ENCODE data around the gene AK9. TPM values are rescaled to one million over a fixed set of nuclear protein-coding genes. Genes with fewer than 3 reads are reported as not detected.

The AK9 gene
- total RNA-seq, 1 donor from 2014 or later = 0.75 TPM

DNA sequence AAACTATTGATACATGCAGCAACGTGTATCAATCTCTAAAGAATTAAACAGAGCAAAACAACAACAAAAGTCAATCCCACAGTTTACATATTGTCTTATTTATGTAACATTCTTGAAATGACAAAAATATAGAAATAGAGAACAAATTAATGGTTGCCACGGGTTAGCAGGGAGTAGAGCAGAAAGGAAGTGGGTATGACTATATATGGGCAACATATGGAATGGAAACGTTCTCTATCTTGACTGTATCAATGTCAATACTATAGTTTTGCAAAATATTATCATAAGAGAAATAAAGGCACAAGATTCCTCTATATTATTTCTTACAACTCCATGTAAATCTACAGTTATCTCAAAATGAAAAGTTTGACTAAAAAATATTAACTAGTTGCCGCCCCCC, 12.8 kb downstream of the AK9 start:
- Histone ChIP-seq H3K27me3 (no peaks in the 10 kb centered on the region), H3K9me3 (no peaks in the 10 kb centered on the region)
- TF ChIP-seq, protein P1, sequence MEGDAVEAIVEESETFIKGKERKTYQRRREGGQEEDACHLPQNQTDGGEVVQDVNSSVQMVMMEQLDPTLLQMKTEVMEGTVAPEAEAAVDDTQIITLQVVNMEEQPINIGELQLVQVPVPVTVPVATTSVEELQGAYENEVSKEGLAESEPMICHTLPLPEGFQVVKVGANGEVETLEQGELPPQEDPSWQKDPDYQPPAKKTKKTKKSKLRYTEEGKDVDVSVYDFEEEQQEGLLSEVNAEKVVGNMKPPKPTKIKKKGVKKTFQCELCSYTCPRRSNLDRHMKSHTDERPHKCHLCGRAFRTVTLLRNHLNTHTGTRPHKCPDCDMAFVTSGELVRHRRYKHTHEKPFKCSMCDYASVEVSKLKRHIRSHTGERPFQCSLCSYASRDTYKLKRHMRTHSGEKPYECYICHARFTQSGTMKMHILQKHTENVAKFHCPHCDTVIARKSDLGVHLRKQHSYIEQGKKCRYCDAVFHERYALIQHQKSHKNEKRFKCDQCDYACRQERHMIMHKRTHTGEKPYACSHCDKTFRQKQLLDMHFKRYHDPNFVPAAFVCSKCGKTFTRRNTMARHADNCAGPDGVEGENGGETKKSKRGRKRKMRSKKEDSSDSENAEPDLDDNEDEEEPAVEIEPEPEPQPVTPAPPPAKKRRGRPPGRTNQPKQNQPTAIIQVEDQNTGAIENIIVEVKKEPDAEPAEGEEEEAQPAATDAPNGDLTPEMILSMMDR (IDR thresholded peaks at IDR 0.05) = no peak

DNA sequence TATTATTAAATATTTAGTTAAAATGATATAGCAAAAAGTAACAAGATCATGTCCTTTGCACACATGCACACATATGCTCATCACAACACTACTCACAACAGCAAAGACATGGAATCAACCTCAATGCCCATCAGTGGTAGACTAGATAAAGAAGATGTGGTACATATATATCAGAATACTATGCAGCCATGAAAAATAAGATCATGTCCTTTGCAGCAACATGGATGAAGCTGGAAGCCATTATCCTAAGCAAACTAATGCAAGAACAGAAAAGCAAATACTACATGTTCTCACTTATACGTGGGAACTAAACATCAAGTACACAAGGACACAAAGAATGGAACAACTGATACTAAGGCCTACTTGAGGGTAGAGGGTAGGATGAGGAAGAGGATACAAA, 14.3 kb downstream of the AK9 start:
- H3K27me3 ChIP-seq = no peaks in the 10 kb centered on the region
- DNase-seq (ENCODE audit: low spot score in 2 of 2) = no peak
- no peak overlapping the region for H3K27ac ChIP-seq
- TF ChIP-seq, protein P1 (IDR thresholded peaks at IDR 0.05) = no peak
- H3K36me3 ChIP-seq = no peaks in the 10 kb centered on the region
- no peaks in the 10 kb centered on the region for H3K4me1 ChIP-seq
- intact Hi-C loops (cut with DNase I) = no loop called here
- H3K9me3 ChIP-seq = no peaks in the 10 kb centered on the region
- no peak overlapping the region for H3K4me3 ChIP-seq

More for the DNA sequence above, 12.8 kb downstream of the AK9 start:
- Histone ChIP-seq H3K4me3 (no peak overlapping the region), H3K36me3 (no peaks in the 10 kb centered on the region), H3K4me1 (no peaks in the 10 kb centered on the region), H3K27ac (no peak overlapping the region)
- DNase-seq (ENCODE audit: low spot score in 2 of 2) = no peak
- intact Hi-C loops (cut with DNase I) = no loop called here

DNA sequence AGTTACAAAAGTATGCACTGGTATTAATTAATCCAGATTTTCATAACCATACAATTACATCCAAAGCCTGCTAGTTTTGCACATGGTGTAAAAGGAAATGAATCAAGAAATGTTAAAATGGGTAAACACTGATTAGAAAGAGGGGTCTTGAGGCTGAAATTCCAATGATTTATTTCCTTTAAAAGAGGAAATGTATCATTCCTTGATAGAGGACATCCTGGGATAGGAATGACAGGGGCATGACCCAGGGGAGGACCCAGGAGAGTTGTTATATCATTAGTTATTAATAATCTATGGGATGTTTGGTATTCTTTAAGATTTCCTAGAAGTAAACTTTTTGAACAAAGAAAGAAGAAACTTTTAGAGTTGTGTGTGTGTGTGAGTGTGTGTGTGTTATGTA, 18.2 kb downstream of the AK9 start:
- intact Hi-C loops (cut with DNase I) = no loop called here
- Histone ChIP-seq H3K36me3 (no peaks in the 10 kb centered on the region), H3K27ac (no peak overlapping the region), H3K9me3 (no peaks in the 10 kb centered on the region), H3K4me1 (no peaks in the 10 kb centered on the region), H3K4me3 (no peak overlapping the region), H3K27me3 (no peaks in the 10 kb centered on the region)
- TF ChIP-seq, protein P1 (IDR thresholded peaks at IDR 0.05) = no peak
- no peak for DNase-seq (ENCODE audit: low spot score in 2 of 2)

GRCh38 chr6:109672175-109672574, 18.8 kb downstream of the AK9 start:
- TF ChIP-seq, protein P1 (IDR thresholded peaks at IDR 0.05) = no peak
- DNase-seq (ENCODE audit: low spot score in 2 of 2) = no peak
- no peaks in the 10 kb centered on the region for H3K9me3 ChIP-seq
- no peaks in the 10 kb centered on the region for H3K36me3 ChIP-seq
- no peak overlapping the region for H3K27ac ChIP-seq
- no peaks in the 10 kb centered on the region for H3K4me1 ChIP-seq
- intact Hi-C loops (cut with DNase I) = no loop called here
- no peak overlapping the region for H3K4me3 ChIP-seq
- no peaks in the 10 kb centered on the region for H3K27me3 ChIP-seq

- Histone ChIP-seq H3K27me3 (no peaks in the 10 kb centered on the region), H3K4me1 (no peaks in the 10 kb centered on the region), H3K9me3 (no peaks in the 10 kb centered on the region), H3K27ac (no peak overlapping the region), H3K4me3 (no peak overlapping the region), H3K36me3 (no peaks in the 10 kb centered on the region)
- TF ChIP-seq, protein P1 (IDR thresholded peaks at IDR 0.05) = no peak
- no peak for DNase-seq (ENCODE audit: low spot score in 2 of 2)
- intact Hi-C loops (cut with DNase I) = no loop called here
Observed at GRCh38 chr6:109671733-109672132, 19.3 kb downstream of the AK9 start.

DNA sequence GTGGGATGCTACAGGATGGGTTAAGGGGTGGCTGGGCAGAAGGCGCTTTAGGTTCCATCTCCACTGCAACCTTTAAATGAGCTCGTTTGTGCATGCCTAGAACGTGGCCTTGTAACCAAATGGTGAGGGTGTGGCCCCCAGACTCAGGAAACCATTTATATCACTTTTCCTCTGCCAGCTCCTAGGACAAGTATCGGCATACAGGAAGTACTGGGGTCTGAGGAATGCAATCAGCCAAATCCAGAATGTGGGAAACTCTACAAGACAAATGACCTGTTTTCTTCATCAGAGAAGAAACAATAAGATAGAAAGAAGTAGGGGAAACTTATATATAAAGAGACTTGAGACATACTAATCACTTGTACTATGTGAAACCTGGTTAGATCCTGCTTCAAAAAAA, 21.2 kb downstream of the AK9 start:
- DNase-seq (ENCODE audit: low spot score in 2 of 2) = no peak
- intact Hi-C loops (cut with DNase I) = no loop called here
- Histone ChIP-seq H3K9me3 (no peaks in the 10 kb centered on the region), H3K4me1 (no peaks in the 10 kb centered on the region), H3K36me3 (no peaks in the 10 kb centered on the region), H3K4me3 (no peak overlapping the region), H3K27ac (no peak overlapping the region), H3K27me3 (no peaks in the 10 kb centered on the region)
- TF ChIP-seq, protein P1 (IDR thresholded peaks at IDR 0.05) = no peak

All from ascending aorta (tissue), 2 donors.